Fibroblast of skin of back (primary cell): Measurements from ENCODE around the gene KLHL30.
"Not testable (repeated sequence)": the region's sequence is repeated elsewhere in the genome, so short reads cannot be mapped to it uniquely, and the experiment has no call there.

Experiments used
- DNase-seq: peaks from one replicate; pipeline ENCODE4 v3.0.0-alpha.2; 2013

Gene KLHL30

DNA sequence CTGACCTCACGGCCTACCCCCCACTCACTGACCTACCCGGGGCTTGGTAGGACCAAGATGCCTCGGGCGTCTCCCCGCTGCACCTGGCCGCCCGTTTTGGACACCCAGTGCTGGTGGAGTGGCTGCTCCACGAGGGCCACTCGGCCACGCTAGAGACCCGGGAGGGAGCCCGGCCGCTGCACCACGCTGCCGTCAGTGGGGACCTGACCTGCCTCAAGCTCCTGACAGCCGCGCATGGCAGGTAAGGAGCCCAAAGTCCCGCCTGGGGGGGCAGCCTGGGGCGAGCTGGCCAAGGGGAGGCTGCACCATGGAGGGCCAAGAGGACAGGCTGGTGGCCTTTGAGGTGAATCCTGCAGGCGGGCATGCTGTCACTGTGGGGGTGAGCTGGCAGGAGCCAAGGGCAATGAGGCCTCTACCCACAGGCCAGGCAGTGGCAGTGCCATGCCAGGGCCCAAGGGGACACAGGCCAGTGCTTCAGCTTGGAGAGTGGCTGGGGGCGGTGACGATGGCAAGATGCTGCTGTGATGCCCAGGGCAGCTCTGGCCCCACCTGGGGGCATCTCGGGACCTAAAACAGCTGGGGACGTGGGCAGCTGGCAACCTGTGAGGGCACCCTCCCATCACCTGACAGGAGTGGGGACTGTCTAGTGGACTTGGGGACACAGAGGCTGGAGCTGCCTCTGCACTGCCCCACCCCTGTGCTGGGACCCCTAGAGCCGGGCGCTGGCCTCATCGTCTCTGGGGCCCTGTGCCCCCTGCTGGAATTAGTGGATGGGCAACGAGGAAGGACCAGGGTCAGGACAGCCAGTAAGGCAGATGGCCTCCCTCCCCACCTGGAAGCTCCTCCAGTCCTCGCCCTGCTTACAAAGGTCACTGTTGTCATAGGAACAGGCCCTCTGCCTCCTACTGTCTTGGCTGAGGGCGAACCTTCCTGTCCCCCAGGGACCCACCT lies 36.3 kb upstream of the KLHL30 start:
- no peak for DNase-seq

DNA sequence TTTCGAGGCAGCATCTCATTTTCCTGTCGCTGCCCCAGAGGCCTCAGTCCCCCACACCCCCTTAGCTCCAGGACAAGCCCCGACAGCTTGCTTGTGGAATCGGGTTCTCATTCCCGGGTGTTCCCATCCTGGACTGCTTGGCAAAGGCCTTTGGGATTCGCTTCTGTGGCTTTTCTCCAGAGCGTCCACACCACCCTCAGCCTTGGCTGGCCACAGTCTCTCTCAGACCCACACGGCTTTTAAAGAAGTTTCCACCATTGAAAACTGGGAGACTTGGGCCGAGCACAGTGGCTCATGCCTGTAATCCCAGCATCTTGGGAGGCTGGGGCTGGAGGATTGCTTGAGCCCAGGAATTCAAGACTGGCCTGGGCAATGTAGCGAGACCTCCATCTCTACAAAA lies 35.6 kb upstream of the KLHL30 start:
- DNase-seq: no peak

DNA sequence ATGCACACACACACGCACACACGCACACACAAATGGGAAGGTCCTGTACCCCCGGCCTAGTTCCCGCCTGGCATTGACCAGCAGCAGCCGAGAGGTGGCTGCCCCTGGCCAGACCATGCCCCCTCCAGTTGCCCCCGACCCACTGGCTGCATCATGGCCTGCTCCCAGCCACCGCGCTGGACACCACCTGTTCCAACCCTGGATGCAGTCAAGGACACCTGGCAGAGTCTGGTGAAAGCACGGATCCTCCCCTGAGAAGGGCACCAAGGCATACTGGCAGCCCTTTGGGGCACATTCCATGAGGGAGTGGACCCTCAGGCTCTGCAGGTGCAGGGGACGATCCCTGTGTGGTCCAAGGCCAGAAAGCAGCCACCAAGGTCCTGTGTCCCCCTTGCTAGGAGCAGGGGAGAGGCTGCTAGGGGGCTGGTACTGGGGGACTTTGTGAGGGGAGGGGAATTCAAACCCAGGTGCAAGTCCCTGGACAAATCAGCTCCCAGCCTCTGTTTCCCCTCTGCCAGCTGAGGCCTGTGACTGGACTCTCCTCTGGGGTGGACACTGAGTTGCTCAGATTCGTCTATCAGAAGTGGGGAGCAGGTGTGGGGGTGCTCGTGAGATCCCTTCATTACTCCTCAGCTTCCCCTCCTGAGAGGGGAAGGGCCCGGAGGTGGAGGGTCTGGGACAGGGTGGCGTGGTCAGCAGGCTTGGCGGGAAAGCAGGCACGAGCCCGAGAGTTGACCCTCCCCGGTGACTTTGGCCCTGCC lies 34.8 kb upstream of the KLHL30 start:
- DNase-seq: no peak

DNA sequence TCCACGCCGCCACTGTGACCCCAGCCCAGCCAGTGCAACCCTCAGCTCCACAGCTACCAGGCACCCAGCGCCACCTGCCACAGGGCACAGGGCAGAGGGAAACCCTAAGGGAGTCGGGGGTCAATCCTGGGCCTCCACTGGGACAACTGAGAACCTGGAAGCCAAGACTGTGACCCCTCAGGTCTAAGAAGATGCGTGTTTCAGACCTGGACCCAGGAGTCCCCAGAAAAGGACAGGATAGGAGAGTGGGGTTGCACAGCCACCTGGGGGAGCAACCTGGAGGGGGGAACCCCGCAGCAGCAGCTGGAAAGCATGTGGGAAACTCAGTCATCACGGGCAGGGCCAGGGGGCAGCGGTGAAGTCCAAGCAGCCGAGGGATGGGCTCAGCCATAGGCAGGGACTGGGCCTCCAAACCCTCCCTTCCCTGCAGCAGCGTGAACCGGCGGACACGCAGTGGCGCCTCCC lies 34.2 kb upstream of the KLHL30 start:
- DNase-seq: no peak

DNA sequence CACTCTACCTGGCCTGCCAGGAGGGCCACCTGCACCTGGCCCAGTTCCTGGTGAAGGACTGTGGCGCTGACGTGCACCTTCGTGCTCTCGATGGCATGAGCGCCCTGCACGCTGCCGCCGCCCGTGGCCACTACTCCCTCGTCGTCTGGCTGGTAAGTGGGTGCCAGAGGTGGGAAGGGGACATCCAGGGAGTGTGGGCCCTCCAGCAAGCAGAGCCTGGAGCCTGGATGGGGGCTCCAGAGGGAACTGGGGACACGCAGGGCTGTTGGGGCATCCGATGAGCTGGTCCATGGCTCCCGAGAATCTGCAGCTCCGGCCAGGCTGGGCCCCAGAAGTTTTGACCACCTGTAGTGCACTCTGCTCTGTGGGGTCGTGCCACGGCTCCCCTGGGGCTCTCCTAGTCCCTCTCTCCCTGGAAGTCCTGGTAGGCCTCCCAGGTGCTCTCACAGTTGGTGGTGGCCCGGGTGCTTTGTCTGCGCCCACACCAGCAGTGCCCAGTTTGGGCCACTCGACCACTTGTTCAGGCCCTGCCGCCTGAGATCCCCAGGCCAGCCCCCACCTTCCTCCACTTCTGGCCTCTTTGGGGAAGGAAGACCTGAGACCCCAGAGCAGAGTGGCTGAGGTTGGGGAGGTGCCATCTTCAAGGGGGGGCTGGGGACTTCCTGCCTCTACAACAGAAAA lies 33.6 kb upstream of the KLHL30 start:
- no peak for DNase-seq

DNA sequence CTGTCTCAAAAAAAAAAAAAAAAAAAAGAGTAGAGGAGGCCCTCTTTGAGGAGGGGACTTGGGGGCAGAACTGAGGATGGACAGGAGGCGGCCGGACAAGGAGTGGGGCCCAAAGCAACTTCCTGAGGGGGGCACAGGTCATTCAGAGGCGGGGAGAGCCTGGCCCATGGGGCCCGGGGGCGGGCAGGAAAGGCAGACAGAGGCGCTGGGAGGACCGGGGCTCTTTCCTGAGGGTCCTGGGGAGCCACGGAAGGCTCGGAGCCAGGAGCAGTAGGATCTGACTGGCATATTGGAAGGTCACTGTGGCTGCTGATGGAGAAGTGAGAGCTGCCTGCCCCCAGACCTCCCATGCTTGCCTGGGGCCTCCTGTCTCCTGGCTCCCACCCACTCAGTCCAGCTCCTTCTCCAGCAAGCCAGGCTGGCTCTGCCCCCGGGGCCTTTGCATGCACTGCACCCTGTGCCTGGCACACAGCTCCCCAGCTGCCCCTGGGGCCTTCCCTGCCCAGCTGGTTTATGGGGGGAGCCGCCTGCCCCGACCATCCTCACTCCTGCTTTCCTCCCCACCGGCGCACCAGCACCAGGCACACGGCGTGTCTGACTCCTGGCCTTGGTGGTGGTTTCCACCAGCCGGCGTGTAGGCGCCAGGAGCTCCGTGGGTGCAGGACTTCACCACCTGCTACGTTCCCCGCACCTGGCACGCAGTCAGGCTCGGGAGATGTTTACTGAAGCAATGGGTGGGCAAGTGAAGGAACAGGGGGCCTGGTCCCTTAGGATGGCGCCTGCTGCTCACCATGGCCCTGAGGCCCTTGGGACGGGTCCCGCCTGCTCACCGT lies 32.7 kb upstream of the KLHL30 start:
- no peak for DNase-seq

DNA sequence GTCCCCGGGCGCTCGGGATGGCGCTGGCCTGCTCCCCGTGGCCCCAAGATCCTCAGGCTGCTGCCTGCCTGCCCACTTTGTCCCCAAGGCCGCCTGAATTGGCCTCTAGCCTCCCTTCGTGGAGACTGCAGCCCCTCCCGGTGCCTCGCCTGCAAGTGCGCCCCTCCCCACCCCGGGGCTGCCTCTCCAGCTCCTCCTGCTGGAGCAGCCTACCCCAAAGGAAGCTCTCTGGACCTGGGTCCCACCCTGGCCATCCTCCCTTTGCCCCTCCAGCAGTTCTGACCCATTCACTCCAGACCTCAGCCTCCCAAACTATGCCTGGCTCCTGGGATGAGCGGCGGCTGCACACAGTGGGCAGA lies 32.1 kb upstream of the KLHL30 start:
- no peak for DNase-seq

DNA sequence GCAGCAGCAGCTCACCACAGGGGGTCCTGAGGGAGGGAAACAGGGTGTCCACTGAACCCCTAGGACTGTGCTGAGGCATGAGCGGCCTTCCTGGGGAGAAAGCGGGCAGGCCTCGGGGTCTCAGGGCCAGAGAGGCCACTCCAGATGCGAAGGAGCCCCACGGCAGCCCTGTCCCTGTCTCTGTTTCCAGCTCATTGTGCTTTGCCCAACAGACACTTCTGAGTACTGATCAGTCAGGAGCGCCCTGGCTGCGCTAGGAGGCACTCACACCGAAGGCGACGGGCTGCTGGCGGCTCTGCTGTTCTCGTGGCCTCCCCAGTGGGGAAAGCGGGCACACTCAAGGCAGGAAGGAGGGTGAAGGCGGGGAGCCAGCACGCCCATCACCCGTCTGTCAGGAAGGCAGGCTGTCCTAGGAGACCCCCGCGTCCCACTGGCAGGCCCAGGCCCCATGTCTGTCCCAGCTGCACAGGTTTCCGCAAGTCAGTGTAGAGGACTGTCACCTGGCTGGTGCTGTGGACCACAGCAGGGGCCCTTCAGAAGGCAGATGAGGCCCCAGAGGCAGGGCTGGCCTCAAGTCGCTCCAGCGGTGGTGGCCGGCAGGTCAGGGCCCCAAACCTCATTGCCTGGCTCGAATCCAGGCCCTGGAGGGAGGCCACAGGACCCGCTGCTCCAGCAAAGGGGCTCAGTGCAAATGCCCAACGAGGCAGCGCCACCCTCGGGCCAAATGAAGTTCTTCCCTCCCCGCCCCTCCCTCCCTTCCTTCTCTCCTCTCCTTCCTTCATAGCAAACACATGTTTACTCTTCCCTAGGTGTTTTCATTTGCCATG lies 31.6 kb upstream of the KLHL30 start:
- no peak for DNase-seq

DNA sequence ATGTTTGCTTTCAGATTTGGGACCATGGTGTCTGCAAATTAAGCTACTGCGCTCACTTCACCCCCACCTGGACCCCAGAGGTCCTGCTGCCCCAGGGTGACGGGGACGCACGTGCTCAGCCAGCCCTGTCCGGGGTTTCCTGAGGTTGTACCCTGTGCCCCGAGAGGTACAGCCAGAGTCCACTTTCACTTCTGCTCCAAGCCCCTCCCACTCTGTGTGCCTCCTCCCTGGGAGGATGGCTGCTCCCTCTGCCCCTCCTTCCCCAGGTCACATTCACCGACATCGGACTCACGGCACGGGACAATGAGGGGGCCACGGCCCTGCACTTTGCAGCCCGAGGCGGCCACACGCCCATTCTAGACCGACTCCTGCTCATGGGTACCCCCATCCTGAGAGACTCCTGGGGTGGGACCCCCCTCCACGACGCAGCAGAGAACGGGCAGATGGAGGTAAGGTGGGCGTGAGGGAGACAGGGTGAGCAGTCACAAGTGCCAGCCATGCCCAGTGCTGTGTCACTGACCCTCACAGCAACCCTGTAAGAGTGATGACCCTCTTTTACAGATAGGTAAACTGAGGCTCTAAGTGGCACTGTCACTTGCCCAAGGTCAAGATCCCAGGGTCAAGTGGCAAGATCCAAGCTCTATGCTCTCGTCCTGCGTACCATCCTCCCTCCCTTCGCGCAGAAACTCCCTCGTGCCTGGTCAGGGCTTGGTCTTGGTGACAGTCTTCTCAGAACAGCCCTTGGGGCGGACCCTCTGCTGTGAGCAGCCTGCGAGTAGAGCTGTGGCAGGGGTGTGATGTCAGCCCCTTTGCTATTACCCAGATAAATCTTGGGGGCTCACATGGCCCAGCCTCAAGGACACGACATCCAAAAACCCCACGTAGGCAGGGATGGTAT lies 30.7 kb upstream of the KLHL30 start:
- DNase-seq: no peak

DNA sequence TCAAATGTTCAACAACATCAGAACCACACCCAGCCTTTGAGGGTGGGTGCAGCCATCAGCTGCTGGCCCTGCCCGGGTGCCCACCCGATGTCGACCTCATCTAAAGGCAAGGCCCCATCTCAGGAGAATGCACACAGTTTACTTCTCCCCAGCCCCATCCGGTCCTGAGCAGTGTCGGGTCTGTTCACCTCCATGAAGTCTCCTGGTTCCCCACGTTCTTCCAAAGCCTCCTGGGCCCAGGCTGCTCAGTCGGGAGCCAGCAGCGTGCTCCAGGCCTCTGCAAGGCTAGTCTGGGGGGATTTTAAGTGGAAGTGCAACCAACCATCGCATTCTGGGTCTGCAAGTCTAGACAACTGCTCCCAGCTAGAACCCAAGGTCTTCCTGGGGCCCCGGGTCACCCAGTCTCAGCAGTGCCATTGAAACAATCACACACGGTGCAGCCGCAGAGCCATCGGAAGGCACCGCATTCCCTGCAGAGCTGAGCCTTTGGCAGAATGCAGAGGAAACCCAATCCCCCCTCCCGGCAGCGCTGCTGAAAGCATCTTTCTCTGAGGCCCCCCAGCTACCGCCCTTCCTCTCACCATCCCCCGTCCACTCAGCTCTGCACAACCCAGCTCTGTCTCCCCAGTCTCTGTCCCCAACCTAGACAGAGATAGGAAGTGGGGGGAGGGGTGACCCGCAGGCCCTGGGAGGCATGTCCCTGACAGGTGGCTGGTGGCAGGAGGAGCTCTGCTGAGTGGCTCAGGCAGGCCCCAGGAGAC lies 29.9 kb upstream of the KLHL30 start:
- DNase-seq: no peak

DNA sequence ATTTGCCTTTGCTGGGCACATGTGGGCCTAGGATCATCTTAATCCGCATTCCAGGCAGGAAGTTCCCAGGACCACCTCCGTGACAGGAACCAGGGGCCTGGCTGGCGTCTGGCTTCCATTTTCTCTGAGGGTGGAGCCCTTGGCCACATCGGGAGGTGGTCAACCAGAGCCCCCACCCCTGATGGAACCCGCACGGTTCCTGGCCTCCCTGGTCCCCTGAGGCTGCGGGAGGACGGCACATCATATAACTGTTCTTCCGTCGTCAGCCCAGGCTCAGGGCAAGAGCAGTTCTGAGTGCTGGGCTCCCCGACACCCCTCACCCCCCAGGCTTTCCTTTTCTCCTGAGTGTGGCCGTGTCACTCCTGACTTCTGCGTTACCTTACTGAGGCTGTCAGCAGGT lies 24.9 kb upstream of the KLHL30 start:
- no peak for DNase-seq

DNA sequence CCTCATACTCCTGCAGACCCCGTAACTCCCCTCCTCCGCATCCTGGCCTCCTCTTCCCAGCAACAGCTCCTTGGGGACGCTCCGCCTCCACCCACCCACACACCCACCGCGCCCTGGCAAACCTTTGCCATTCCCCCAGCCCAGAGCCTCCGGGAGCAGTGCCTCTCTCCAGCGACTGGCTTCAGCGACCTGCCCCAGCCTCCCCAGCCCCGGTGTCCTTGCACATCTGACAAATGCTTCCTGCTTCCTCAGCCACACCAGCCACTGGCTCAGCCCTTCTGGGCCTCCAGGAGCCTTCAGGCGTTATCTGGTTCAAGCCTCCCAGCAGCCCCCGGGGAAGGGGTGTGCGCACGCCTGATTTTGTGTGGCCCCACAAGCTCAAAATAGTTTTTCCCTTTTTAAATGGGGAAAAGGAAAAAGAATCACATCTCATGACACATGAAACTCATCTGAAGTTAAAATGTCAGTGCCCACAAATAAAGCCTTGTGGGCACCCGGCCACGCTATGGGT lies 24.1 kb upstream of the KLHL30 start:
- no peak for DNase-seq

DNA sequence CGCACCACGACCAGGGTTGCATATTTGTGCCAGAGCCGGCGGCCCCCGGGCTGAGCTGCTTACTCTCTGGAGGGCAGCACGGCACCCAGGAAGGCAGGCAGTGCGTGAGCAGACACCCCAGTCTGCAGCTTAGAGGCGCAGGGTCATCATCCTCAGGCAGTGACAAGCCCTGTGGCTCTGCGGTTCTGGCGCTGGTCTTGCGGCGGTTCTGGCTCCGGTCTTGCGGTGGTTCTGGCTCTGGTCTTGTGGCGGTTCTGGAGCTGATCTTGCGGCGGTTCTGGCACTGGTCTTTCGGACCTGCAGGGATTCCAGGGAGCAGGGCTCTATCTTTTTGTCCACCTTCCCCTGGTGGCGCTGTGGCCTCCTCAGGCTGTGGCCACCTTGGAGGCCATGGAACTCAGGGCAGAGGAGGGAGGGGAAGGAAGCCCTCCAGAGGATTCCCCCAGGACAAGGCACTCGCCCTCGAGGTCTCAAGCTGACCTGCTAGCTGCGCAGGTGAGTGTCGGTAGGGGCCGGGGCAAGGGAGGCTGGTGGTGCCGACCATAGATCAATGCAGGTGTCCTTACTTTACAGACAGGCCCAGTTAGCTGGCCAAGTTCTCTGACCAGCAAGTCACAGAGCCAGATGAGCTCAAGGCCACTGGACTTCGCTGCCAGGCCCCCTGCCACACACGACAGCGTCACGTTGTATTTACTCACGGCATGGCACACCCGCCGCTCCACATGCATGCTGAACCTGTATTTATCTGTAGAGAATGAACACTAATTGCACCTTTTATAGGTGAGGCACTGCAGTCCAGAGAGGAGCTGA lies 23.4 kb upstream of the KLHL30 start:
- DNase-seq: no peak

DNA sequence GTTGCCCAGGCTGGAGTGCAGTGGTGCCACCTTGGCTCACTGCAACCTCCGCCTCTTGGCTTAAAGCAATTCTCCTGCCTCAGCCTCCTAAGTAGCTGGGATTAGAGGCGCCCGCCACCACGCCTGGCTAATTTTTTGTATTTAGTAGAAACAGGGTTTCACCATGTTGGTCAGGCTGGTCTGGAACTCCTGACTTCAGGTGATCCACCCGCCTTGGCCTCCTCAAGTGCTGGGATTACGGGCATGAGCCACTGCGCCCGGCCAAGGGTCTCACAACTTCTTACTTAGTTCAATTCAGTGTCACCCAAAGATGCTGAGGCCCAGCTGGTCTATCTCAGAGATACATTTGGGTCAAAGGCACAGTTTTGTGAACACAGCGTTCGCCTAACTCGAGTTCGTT lies 22.8 kb upstream of the KLHL30 start:
- DNase-seq: not testable (repeated sequence)

DNA sequence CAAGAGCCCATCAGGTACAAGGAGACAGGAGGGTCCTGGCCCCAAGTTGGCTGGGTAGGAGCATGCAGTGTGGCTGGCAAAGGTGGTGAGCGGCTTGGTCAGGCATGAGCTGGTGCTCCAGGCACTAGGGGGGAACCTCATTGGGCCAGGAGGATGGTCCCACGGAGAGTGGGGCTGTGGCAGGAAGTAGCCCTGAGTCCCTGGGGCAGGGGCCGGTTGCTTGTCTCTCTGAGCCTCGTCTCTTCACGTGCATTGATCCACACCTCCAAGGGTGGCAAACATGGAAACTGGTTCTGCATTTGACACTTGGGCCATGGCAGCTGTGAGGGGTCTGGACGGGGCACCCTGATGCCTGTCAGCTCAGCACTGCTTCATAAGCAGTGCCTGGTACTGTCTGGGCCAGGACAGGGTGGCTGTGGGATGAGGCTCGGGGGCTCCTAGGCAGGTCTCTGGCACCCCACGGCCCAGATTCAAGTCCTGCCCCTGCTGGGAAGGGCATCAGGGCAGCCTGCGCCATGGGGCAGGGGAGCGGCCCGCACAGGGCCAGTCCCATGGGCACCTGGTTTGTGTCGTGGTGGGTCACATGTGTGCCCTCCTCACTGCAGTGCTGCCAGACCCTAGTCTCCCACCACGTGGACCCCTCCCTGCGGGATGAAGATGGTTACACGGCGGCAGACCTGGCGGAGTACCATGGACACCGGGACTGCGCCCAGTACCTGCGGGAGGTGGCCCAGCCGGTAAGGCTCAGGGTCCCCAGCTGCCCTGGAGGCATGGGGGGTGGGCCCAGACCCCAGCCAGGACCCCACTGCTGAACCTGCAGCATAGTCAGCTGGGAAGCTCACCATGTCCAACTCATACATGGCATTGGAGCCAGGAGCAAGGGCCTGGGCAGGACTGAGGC lies 21.9 kb upstream of the KLHL30 start:
- no peak for DNase-seq

DNA sequence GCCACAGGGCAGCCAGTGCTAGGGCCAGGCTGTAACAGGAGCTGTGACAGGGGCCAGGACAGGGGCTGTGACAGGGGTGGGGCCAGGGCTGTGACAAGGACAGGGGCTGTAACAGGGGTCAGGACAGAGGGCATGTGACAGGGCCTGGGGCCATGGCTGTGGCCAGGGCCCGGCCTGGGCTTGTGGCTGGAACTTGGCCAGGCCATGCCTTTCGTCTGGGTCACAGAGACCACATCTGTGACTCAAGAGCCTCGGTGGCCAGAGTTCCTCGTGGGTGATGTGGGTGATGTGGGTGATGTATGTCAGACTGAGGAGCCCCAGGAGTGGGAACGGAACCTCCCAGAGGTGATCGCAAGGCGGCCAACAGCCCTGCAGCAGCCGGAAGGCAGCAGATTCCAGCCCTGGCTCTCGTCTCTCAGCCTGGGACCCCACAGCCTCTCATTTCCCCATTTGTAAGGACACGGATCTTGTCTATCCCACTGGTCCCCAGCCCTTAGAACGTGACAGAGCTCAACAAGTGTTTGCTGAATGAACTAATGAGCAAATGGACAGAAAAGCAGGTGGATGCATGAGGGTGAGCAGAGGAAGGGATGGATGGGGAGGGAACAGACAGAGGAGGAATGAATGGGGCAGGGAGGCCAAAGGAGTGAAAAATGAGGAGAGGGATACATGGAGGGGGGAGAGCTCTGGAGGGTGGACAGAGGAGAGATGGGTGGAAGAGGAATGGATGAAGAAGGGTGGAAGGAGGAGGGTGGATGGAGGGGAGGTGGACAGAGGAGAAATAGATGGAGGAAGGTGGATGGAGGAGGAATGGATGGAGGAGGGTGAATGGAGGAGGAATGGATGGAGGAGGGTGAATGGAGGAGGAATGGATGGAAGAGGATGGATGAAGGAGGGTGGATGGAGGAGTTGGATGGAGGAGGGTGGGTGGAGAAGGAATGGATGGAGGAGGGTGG lies 21.0 kb upstream of the KLHL30 start:
- peak; percentile 20 for DNase-seq
